ENCODE results near the gene HGFAC. TPM values are rescaled to one million over a fixed set of nuclear protein-coding genes. Genes with fewer than 3 reads are reported as not detected.

Gene HGFAC
- total and polyA plus RNA-seq, 8 donors: 0.50 to 3.4 (median 1.2) TPM; not detected in 5

- TF ChIP-seq EP300 (IDR thresholded peaks at IDR 0.05): no peak
- TF ChIP-seq CTCF (IDR thresholded peaks at IDR 0.05): no peak
- no peak for TF ChIP-seq POLR2AphosphoS5 (IDR thresholded peaks at IDR 0.05)
- no peak for TF ChIP-seq POLR2A (IDR thresholded peaks at IDR 0.05)
- no peak for DNase-seq
These were observed 26.2 kb upstream of the HGFAC start for GRCh38 chr4:3415471-3416141.

GRCh38 chr4:3416270-3416669 is 25.5 kb upstream of the HGFAC start:
- H3K36me3 ChIP-seq: peaks cover 15 to 66% (median 51%) of the 10 kb centered on the region in 4 donors
- H3K4me1 ChIP-seq: no peaks in the 10 kb centered on the region
- intact Hi-C loops (cut with DNase I; ENCODE audit: low total_unique reads): no loop called here
- TF ChIP-seq EP300 (IDR thresholded peaks at IDR 0.05): no peak
- no peak overlapping the region for H3K4me3 ChIP-seq
- no peaks in the 10 kb centered on the region for H3K27me3 ChIP-seq
- no peaks in the 10 kb centered on the region for H3K9me3 ChIP-seq
- DNase-seq: no peak
- no peak overlapping the region for H3K27ac ChIP-seq
- 87 to 91% (median 90%) methylated on average over 18 of the region's 18 CpGs for WGBS, 5 donors

More at GRCh38 chr4:3415471-3416141, 26.2 kb upstream of the HGFAC start:
- intact Hi-C loops (cut with DNase I; ENCODE audit: low total_unique reads): no loop called here
- Histone ChIP-seq H3K4me3 (no peak overlapping the region), H3K27me3 (no peaks in the 10 kb centered on the region), H3K9me3 (no peaks in the 10 kb centered on the region), H3K36me3 (peaks cover 15 to 60% (median 46%) of the 10 kb centered on the region in 4 donors), H3K27ac (no peak overlapping the region), H3K4me1 (no peaks in the 10 kb centered on the region)
- 87 to 92% (median 91%) methylated on average over 25 to 33 of the region's 33 CpGs for WGBS, 5 donors

- intact Hi-C loops (cut with DNase I; ENCODE audit: low total_unique reads): no loop called here
- peaks cover 15 to 72% (median 56%) of the 10 kb centered on the region in 4 donors for H3K36me3 ChIP-seq
- no peak for DNase-seq
- 92 to 99% (median 97%) methylated on average over 13 to 17 of the region's 17 CpGs for WGBS, 5 donors
- H3K9me3 ChIP-seq: no peaks in the 10 kb centered on the region
- H3K27ac ChIP-seq: no peak overlapping the region
- TF ChIP-seq POLR2AphosphoS5 (IDR thresholded peaks at IDR 0.05) (no peak), EP300 (IDR thresholded peaks at IDR 0.05) (no peak), CTCF (IDR thresholded peaks at IDR 0.05) (no peak), POLR2A (IDR thresholded peaks at IDR 0.05) (no peak)
- no peak overlapping the region for H3K4me3 ChIP-seq
- H3K27me3 ChIP-seq: no peaks in the 10 kb centered on the region
- H3K4me1 ChIP-seq: no peaks in the 10 kb centered on the region
These were observed 24.9 kb upstream of the HGFAC start for GRCh38 chr4:3416821-3417221.

GRCh38 chr4:3417448-3417847 is 24.3 kb upstream of the HGFAC start:
- H3K4me1 ChIP-seq: no peaks in the 10 kb centered on the region
- peaks cover 17 to 78% (median 62%) of the 10 kb centered on the region in 4 donors for H3K36me3 ChIP-seq
- intact Hi-C loops (cut with DNase I; ENCODE audit: low total_unique reads): no loop called here
- H3K9me3 ChIP-seq: no peaks in the 10 kb centered on the region
- no peak overlapping the region for H3K27ac ChIP-seq
- DNase-seq: no peak
- no peak for TF ChIP-seq CTCF (IDR thresholded peaks at IDR 0.05)
- no peak for TF ChIP-seq POLR2A (IDR thresholded peaks at IDR 0.05)
- WGBS, 5 donors: 92 to 94% (median 93%) methylated on average over 21 of the region's 21 CpGs
- H3K4me3 ChIP-seq: no peak overlapping the region
- H3K27me3 ChIP-seq: no peaks in the 10 kb centered on the region

- intact Hi-C loops (cut with DNase I; ENCODE audit: low total_unique reads): no loop called here
- Histone ChIP-seq H3K4me3 (no peak overlapping the region), H3K4me1 (no peaks in the 10 kb centered on the region), H3K36me3 (peaks cover 21 to 85% (median 69%) of the 10 kb centered on the region in 4 donors), H3K9me3 (no peaks in the 10 kb centered on the region), H3K27me3 (no peaks in the 10 kb centered on the region), H3K27ac (no peak overlapping the region)
- no peak for TF ChIP-seq POLR2AphosphoS5 (IDR thresholded peaks at IDR 0.05)
- TF ChIP-seq POLR2A (IDR thresholded peaks at IDR 0.05): no peak
- no peak for TF ChIP-seq CTCF (IDR thresholded peaks at IDR 0.05)
- TF ChIP-seq EP300 (IDR thresholded peaks at IDR 0.05): no peak
- no peak for DNase-seq
- 75 to 89% (median 84%) methylated on average over 11 to 22 of the region's 22 CpGs for WGBS, 5 donors
These were observed 23.6 kb upstream of the HGFAC start for GRCh38 chr4:3418029-3418762.
